ENCODE data around the gene LAMC2.

GRCh38 chr1:183219616-183220009 lies 33.5 kb downstream of the LAMC2 start:
- TF ChIP-seq, protein P1, sequence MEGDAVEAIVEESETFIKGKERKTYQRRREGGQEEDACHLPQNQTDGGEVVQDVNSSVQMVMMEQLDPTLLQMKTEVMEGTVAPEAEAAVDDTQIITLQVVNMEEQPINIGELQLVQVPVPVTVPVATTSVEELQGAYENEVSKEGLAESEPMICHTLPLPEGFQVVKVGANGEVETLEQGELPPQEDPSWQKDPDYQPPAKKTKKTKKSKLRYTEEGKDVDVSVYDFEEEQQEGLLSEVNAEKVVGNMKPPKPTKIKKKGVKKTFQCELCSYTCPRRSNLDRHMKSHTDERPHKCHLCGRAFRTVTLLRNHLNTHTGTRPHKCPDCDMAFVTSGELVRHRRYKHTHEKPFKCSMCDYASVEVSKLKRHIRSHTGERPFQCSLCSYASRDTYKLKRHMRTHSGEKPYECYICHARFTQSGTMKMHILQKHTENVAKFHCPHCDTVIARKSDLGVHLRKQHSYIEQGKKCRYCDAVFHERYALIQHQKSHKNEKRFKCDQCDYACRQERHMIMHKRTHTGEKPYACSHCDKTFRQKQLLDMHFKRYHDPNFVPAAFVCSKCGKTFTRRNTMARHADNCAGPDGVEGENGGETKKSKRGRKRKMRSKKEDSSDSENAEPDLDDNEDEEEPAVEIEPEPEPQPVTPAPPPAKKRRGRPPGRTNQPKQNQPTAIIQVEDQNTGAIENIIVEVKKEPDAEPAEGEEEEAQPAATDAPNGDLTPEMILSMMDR (IDR thresholded peaks at IDR 0.05): no peak
- no peak for TF ChIP-seq POLR2A (IDR thresholded peaks at IDR 0.05)

All from esophagus squamous epithelium (tissue), 4 donors.